GM21529 (cell line): ENCODE results near the gene DISC1.
"Not testable (repeated sequence)": the region's sequence is repeated elsewhere in the genome, so short reads cannot be mapped to it uniquely, and the experiment has no call there.

Source experiments
- ATAC-seq: cut with Tn5 transposase; IDR thresholded peaks from one replicate; pipeline ENCODE4 v1.9.1; 2021; ENCODE audit not compliant: unreplicated experiment

The DISC1 gene

DNA sequence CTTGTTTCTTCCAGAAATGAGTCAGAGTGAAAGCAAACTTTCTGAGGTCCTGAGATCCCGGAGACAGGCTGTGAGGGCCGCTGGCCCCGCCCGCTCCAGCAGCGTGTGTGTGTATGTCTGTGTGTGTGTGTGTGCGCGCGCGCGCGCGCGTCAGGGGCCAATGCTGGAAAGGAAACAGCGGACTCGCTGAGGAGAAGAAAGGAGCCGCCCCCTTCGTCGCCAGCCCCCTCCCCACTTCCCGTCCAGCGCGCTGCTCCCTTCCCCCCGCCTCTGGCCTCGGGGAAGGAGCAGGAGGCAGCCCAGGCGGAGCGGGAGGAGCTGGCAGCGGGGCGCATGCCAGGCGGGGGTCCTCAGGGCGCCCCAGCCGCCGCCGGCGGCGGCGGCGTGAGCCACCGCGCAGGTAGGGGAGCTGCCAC is at the start of gene DISC1:
TSS of gene DISC1 (plus strand) at position 256 of the 416 bp plus-strand sequence. CDS start at position 334, 78 bp downstream.
- peak; percentile 73 for ATAC-seq

DNA sequence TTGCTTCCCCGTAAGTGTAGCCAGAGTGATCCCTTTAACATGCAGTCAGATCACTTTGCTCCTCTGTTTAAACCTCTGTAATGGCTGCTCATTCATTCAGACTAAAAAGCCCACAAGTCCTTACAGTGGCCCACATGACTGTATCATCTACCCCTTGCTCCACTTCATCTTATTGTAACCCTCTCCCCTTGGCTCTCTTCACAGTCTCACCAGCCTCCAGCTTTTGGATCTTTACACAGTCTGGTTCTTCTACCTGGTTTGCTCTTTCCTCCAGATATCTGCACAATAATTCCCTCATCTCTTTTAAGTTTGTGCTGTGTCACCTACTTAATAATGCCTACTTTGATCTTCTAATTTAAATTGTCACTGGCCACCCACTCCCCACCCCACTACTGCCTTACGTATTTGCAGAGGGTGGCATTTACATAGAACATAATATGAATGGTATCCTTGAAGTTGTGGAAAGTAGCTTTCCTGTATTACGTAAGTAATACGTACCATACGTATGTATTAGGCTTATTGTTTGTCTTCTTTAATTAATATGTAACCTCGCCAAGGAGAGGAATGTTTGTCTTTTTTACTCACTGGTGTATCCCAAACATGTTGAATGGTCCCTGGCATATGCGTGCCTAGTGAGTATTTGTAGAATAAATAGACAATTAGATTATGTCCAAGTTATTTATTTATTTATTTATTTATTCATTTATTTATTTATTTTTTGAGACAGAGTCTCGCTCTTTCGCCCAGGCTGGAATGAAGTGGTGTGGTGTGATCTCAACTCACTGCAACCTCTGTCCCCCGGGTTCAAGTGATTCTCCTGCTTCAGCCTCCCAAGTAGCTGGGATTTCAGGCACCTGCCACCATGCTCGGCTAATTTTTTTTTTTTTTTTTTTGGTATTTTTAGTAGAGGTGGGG is 49.5 kb upstream of the DISC1 start:
- no peak for ATAC-seq

DNA sequence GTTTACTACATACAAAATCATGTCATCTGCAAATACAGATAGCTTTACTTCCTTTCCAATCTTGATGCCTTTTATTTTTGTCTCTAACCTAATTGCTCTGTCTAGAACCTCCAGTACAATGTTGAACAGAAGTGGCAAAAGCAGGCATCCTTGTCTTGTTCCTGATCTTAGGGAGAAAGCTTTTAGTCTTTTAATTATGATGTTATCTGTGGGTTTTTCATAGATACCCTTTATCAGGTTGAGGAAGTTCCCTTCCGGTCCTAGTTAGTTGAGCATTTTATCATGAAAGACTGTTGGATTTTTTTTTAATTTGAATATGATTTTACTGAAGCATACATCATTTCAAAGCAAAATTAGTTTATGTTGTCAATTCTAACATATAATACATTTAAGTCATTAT is 45.7 kb upstream of the DISC1 start:
- no peak for ATAC-seq

DNA sequence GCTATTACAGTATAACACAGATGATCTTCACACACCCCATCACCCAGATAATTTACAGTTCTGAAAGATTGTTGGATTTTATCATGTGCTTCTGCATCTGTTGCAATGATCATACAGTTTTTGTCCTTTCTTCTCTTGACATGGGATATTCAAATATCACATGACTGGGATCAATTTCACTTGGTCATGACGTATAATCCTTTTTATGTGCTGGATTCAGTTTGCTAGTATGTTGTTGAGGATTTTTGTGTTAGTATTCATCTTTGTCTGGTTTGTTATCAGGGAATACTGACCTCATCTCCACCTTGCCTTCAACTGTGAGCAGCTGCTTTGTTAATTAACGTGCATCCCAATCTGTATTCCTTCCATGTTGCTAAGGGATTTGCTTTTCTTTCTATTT is 44.7 kb upstream of the DISC1 start:
- no peak for ATAC-seq

DNA sequence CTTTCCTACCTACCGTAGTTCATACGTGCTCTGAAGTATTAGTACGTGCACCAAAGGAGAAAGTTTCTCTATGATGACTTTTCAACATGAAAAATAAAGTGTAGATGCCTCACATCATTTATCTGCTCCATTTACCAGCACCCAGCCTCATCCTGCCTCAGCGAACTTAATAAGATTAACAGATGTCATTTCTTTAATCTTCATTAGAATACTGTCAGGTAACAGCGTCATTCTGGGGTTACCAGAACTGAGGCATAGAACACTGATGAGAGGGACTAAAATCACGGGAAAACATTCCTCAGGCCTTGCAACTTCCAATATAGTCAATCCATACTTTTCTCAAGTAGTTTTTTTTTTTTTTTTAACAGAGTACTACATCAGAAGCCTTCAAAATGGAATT is 43.2 kb upstream of the DISC1 start:
- ATAC-seq: no peak

DNA sequence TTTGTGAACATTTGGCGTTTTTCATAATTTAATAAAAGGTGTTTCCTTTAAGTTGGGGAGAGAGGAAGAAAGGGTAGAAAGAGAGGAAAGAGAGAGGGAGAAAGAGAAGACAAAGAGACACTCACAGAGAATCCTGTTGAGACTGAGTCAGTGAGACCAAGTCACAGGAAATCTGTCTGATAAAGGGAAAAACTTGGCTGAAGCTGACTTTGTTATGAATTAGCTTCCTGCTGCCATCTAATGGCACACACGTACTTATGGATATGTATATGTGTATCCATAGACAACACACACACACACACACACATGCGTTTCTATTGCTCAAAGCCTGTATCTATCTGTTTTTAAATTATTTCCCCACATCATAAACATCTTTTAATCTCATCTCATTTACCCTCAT is 42.5 kb upstream of the DISC1 start:
- ATAC-seq: no peak

DNA sequence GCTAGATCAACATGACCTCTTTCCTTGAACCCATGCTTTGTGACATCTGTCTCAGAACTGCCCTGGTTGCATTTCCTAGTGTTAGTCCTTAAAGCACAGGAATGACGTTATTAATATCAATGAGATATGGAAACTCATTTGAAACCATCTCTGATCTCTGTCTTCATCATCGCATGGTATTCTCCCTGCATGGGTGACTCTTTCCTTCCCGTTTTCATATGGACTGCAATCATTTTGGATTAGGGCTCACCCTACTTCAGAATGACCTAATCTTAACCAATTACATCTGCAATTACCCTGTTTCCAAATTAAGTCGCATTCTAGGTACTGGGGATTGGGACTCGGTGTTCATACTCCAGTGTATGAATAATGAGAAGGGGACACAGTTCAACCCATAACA is 41.7 kb upstream of the DISC1 start:
- no peak for ATAC-seq

DNA sequence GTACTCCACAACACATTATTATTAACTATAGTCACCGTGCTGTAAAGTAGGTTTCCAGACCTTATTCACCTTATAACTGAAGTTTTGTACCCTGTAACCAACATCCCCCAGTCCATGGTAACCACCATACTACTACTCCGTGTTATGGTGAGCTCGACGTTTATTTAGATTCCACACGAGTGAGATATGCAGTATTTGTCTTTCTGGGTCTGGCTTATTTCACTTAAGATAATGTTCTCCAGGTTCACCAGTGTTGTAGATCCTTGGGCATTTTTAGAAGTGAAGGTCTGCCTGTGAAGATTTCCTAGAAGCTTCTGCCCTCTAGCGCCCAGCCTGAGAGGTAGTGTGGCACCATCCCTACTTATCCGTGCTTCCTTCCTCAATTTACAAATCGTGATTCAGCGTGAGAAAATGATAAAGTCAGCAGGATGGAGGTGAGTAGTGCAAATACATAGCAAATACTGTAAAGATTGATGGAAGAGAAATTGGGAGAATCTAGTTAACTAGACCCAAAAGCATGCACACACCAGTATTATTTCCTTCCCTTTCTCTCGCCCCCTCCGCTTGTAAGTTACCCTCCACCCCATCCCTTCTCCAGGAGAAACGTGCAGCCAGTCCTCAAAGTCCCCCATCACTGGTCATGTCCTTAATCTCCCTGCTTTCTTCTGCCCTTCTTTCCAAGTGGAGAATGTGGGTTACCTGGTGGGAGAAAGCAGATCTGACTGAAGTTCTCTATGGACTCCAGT is 36.0 kb upstream of the DISC1 start:
- ATAC-seq: peak; percentile 79

DNA sequence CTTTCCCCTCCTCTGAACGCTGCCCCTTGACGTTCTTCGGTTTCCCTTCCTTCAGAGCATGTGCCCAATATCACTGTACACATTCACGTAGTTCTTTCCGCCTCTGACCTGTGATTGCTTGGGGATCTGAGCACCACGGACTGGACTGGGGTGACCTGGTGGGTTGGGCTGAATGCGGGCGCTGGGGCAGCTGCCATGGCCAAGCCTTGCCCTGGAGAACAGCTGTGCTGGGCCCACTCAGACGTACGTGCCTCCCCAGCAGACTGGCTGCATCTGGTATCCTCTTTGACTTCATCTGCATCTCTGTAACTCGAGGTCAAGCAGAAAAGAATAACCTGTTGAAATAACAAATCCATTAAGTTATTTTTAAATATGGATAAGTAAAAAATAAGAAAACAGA is 35.1 kb upstream of the DISC1 start:
- ATAC-seq: no peak

DNA sequence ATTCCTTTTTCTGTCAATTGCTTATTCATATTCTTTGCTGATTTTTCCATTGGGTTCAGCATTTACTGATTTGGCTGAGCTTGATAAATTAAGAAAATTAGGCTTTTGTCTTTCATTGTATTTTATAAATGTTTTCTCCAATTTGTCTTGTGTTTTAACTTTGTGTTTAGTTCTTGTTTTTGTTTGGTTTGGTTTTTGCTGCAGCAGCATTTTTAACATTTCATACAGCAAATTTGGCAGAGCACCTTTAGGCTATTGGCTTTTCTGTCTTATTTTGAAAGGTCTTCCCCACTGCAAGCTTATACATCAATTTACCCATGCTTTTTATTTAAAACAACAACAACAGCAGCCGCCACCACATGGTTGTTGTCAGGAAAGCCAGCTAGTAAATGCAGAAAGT is 33.8 kb upstream of the DISC1 start:
- no peak for ATAC-seq

DNA sequence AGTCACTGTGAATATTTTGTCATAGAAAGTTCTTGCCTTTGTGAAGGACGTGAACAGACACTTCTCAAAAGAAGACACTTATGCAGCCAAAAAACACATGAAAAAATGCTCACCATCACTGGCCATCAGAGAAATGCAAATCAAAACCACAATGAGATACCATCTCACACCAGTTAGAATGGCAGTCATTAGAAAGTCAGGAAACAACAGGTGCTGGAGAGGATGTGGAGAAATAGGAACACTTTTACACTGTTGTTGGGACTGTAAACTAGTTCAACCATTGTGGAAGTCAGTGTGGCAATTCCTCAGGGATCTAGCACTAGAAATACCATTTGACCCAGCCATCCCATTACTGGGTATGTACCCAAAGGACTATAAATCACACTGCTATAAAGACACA is 33.3 kb upstream of the DISC1 start:
- ATAC-seq: not testable (repeated sequence)

DNA sequence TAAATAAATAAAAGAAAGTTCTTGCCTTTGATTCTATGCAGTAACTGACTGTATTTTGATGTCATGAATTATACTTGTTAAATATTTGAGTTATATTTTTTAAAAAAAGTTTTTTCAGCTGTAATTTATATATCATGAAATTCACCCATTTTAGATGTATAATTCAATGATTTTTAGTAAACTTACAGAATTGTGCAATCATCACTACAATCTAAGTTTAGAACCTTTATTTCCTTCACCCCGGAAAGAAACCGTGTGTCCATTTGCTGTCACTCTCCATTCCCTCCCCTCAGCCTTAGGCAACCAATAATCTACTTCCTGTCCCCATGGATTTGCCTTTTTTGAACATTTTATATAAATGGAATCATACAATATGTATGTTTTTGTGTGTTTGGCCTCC is 32.5 kb upstream of the DISC1 start:
- ATAC-seq: no peak

DNA sequence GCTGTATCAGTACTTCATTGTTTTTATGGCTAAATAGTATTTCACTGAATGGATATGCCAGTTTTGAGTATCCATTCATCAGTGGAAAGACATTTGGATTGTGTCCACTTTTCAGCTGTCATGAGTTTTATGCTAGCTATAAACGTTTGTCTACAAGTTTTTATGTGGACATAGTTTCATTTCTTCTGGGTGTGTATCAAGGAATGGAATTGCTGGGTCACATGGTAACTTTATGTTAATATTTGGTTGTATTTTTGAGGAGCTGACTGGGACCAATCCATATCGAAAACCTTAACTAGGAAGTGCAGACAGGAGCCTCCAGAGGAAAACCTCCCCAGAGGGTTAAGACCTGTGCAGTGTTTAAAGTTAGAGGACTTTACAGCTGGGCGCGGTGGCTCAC is 31.8 kb upstream of the DISC1 start:
- ATAC-seq: no peak

DNA sequence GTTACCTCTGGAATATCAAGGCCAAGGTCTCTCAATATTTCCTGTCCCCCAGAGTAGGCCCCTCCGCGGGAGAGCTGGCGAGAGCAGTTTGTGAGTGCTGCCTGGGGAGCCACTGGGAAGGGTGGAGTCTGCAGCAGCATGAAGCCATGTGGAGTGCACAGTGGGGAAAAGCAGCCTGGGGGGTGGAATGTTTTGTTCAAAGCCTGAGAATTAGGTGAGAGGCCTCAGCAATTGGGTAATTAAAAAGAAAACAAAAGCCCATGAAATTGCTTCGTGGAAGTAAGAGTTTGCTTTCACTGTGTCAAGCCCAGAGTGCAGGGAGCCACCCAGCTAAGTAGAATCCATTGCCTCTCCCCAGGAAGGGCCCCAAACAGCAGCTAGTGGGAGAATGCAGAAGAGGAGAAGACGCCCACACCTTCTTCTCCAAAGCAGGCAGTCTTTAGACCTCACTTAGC is 30.2 kb upstream of the DISC1 start:
- no peak for ATAC-seq

DNA sequence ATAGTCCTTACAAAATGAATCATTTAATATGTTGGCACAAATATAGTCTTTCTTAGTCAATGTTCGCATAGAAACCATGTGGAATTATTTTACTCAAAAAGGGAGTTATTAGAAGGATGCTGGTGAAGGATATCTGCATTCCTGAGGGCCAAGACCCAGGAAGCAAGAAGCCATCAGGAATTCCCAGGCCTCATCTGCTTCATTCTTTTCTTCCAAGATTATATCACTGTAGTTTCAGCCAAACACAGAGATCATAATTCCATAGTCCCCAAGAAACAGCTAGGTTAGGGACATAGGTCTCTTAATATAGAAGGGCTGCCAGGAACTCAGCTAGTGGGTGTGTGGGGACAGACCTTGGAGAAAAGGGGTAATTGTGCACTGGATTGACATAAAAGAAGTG is 28.6 kb upstream of the DISC1 start:
- ATAC-seq: no peak

DNA sequence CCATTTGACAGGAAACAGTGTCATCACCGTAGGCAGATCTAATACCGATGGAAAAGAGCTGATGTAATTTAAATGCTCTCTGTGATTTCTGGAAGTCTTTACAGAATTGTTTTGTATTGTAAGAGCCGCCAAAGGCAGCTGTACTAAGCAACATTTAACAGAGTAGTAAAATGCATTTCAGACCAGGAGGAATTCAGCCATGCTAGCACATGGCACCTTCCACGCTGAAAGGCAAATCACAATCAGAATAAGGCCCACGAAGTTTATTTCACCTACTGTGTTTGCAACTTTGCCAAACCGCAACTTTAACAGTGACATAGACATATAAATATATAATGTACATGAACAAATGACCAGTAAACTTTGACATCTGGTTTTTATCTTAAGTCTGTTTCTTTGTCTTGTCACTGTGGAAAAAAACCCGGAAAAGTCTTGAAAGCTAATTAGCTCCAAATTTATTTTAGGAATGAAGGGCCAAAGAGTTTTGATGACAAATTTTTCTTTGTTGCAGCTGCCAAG is 26.1 kb upstream of the DISC1 start:
- ATAC-seq: no peak

DNA sequence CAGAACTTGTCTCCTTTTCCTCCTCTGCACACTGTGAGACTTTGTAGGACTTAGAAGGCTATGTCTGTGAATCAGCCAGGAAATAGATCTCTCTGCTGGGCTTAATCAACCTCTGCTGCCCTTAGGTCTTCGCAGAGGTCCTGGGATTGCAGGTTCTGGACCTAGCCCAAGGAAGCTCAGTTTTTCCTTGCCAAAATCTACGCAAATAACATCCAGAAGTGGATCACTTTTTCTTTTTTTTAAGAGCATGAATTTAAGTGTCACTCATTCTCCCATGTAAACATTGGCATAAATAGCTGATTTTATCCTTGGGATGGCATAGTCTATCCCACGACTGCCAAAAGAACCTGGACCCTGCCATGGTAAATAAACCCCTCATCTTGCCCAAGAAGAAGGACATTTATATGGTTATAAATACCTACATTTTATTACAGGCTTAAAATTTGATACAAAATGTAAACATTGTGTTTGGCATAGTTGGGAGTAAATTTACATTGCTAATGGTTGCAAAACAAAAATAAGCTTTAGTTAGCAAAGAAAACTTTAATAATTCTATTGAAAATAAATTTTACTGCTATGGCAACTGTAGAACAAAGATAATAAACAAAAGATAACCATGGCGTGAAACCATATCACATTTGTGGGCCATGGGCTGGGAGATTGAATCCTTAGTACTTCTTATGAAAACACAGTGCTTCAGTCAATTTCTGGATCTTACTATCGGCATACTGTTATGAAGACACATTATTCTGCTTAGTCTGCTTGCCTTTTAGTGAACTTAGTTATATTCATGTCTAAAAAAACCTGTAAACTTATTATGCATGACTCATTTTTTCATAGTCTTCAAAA is 24.5 kb upstream of the DISC1 start:
- no peak for ATAC-seq

DNA sequence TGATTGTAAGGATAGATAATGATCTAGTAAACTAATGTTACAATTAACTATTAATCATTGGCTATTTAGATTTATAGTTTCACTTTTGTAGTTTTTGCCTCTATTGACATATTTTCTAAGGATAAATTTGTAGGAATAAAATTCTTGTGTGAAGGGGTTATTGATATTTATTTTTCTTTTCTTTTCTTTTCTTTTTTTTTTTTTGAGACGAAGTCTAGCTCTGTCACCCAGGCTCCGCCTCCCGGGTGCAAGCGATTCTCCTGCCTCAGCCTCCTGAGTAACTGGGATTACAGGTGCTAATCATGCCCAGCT is 24.0 kb upstream of the DISC1 start:
- ATAC-seq: no peak

DNA sequence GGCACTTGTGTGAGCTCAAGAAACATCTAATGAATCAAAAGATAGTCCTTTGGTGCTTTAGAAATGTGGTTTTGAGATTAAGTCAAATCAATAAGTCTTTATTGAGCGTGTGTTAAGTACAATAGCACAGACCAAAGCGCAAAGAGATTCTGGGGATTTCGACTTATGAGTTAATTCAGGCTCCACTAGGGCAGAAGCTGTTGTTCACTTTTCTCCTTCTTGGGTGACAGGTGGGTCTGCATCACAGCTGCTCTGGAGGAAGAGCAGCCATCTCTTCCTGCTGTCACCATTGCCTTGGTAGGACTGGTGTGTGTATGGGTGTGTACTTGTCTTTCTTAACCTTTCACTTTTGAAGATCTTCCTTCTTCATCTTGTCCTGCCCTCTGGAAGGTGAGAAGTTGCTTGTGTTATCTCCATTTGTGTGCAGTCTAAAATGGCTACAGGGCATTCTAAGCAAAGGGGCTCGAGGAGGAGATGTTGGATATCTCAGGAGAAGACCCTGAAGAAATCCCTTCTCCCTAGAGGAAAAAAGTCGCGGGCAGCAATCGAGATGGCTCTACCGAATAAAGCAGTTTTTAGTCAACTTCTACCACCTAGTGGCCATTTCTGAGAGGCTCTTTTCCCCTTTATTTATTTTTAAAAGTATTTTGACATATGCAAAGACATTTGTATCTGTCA is 22.9 kb upstream of the DISC1 start:
- peak; percentile 73 for ATAC-seq

DNA sequence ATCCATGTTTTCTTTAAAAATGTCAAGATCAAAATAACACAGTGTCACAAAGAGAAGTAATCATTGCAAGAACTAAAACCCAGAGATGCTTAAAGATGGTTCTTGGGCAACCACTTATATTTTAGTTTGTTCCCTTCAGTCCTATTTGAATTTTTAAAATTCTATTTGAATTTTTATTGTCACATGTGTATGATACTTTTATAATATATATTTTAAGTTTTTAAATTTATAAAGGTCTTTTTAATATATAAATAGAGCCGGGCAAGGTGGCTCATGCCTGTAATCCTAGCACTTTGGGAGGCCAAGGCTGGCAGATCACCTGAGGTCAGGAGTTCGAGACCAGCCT is 22.3 kb upstream of the DISC1 start:
- ATAC-seq: no peak
